GM18867 (cell line): ENCODE results near the gene MPEG1.

ENCODE experiments used
- ATAC-seq: cut with Tn5 transposase; IDR thresholded peaks from one replicate; pipeline ENCODE4 v1.9.1; 2021; ENCODE audit warnings: mild to moderate bottlenecking, moderate library complexity; ENCODE audit not compliant: unreplicated experiment

MPEG1 gene

GRCh38 chr11:59172345-59173079 lies 40.2 kb downstream of the MPEG1 start:
- ATAC-seq, result peak; percentile 38

GRCh38 chr11:59171508-59172322 lies 41.0 kb downstream of the MPEG1 start, which contains the start of gene DTX4:
DTX4 (plus strand) TSS chr11:59172132; CDS start chr11:59172596, 464 bp downstream.
- ATAC-seq, result peak; percentile 81

- no peak for ATAC-seq
Measured at GRCh38 chr11:59164028-59164427, 48.7 kb downstream of the MPEG1 start.
